Measurements from ENCODE around the gene SEMA5A. TPM values are rescaled to one million over a fixed set of nuclear protein-coding genes. Genes with fewer than 3 reads are reported as not detected.

SEMA5A gene
- total and polyA plus RNA-seq, 2 donors: 4.2 to 78.6 TPM

GRCh38 chr5:9494301-9494700 lies 51.6 kb downstream of the SEMA5A start:
- no peak for DNase-seq (ENCODE audit: extremely low spot score)
- H3K4me3 ChIP-seq (ENCODE audit: low read depth, low read length): no peak overlapping the region
- WGBS: 94% methylated on average over 3 of the region's 3 CpGs
- no peaks in the 10 kb centered on the region for H3K36me3 ChIP-seq (ENCODE audit: insufficient read depth)
- no peaks in the 10 kb centered on the region for H3K4me1 ChIP-seq (ENCODE audit: insufficient read depth)
- H3K27ac ChIP-seq (ENCODE audit: low read depth): no peak overlapping the region

DNA sequence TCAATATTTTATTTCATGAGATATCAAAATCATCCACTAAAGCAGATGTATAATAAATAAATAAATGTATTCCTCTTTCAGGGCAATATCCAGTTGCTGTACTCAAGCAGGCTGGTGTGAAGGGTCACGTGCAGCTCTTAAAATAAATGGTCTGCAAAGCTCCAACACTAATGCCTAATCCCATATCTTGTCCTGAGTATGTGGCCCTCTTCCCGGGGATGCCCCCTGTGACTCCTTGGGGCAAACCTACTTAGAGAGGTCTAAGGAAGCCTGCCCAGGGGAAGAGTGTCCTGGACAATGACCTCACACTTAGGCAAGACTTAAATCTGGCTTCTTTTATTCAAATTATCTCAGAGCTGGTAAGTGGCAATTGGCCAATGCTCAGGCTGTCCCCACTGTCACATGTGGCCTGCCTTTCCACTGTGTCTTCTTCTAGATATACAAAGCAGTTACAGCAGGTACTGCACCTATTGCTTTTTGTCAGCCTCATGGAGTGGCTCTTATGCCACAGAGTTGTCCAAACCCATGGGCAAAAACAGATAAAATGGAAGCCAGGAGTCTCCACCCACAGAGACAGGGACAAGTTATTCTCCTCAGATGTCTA lies 55.3 kb downstream of the SEMA5A start:
- no peak overlapping the region for H3K4me3 ChIP-seq (ENCODE audit: low read depth, low read length)
- H3K4me1 ChIP-seq (ENCODE audit: insufficient read depth): no peaks in the 10 kb centered on the region
- WGBS: 88% methylated on average over 2 of the region's 2 CpGs
- no peak for DNase-seq (ENCODE audit: extremely low spot score)
- H3K27ac ChIP-seq (ENCODE audit: low read depth): no peak overlapping the region
- H3K36me3 ChIP-seq (ENCODE audit: insufficient read depth): no peaks in the 10 kb centered on the region

- no peak overlapping the region for H3K4me3 ChIP-seq (ENCODE audit: low read depth, low read length)
- no peaks in the 10 kb centered on the region for H3K4me1 ChIP-seq (ENCODE audit: insufficient read depth)
- no peaks in the 10 kb centered on the region for H3K36me3 ChIP-seq (ENCODE audit: insufficient read depth)
- H3K27ac ChIP-seq (ENCODE audit: low read depth): no peak overlapping the region
- 53% methylated on average over 3 of the region's 3 CpGs for WGBS
- no peak for DNase-seq (ENCODE audit: extremely low spot score)
These were observed 62.1 kb downstream of the SEMA5A start for GRCh38 chr5:9483779-9484178.

GRCh38 chr5:9483243-9483642 lies 62.6 kb downstream of the SEMA5A start:
- H3K36me3 ChIP-seq (ENCODE audit: insufficient read depth): no peaks in the 10 kb centered on the region
- no peak for DNase-seq (ENCODE audit: extremely low spot score)
- 55% methylated on average over 3 of the region's 3 CpGs for WGBS
- H3K27ac ChIP-seq (ENCODE audit: low read depth): no peak overlapping the region
- H3K4me1 ChIP-seq (ENCODE audit: insufficient read depth): no peaks in the 10 kb centered on the region
- H3K4me3 ChIP-seq (ENCODE audit: low read depth, low read length): no peak overlapping the region

DNA sequence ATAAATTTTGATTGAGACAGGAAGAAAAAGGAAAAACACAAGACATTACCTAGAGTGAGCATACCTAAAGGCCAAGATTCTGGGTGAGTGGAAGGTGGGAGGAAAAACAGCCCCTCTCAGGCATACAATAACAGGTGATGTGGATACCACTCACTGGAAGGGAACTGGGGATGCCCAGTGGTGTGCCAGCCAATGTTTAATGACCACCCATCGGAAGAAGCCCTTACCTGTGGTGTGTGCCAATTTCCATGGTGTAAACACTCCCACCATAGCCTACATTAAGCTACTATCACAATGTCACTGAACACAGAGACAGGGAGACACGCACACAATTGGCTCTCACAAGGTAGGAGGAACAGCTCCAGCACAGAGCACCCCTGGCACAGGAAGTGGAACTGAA lies 63.5 kb downstream of the SEMA5A start:
- DNase-seq (ENCODE audit: extremely low spot score): no peak
- WGBS: 95% methylated on average over 2 of the region's 2 CpGs
- H3K27ac ChIP-seq (ENCODE audit: low read depth): no peak overlapping the region

GRCh38 chr5:9480499-9480898 lies 65.4 kb downstream of the SEMA5A start:
- Histone ChIP-seq H3K27ac (ENCODE audit: low read depth) (no peak overlapping the region), H3K36me3 (ENCODE audit: insufficient read depth) (no peaks in the 10 kb centered on the region), H3K4me3 (ENCODE audit: low read depth, low read length) (no peak overlapping the region), H3K4me1 (ENCODE audit: insufficient read depth) (no peaks in the 10 kb centered on the region)
- 75% methylated on average over 3 of the region's 3 CpGs for WGBS
- DNase-seq (ENCODE audit: extremely low spot score): no peak

More for the DNA sequence above, 63.5 kb downstream of the SEMA5A start:
- no peaks in the 10 kb centered on the region for H3K4me1 ChIP-seq (ENCODE audit: insufficient read depth)
- no peak overlapping the region for H3K4me3 ChIP-seq (ENCODE audit: low read depth, low read length)
- no peaks in the 10 kb centered on the region for H3K36me3 ChIP-seq (ENCODE audit: insufficient read depth)

- no peaks in the 10 kb centered on the region for H3K36me3 ChIP-seq (ENCODE audit: insufficient read depth)
- no peak overlapping the region for H3K4me3 ChIP-seq (ENCODE audit: low read depth, low read length)
- H3K4me1 ChIP-seq (ENCODE audit: insufficient read depth): no peaks in the 10 kb centered on the region
- 81% methylated on average over 3 of the region's 3 CpGs for WGBS
- H3K27ac ChIP-seq (ENCODE audit: low read depth): no peak overlapping the region
- DNase-seq (ENCODE audit: extremely low spot score): no peak
These were observed 65.9 kb downstream of the SEMA5A start for GRCh38 chr5:9479990-9480389.

DNA sequence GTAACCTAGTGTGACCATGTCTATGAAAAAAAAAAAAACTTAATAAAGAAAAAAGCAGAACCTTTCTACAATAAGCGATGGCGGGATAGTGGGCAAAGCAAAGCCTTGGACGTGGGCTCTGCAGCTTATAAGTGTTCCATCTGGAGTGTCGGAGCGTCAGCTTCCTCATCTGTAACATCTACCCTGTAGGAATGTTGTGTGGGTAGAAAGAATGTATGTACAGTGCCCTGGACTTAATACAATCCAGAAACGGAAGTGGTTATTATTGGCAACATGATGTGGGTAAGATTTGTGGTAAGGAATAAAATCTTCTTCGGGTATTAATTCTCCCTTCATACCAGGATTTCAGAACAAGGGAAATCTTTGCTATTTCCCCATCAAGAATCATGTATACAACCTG lies 66.5 kb downstream of the SEMA5A start:
- H3K4me3 ChIP-seq (ENCODE audit: low read depth, low read length): no peak overlapping the region
- H3K36me3 ChIP-seq (ENCODE audit: insufficient read depth): no peaks in the 10 kb centered on the region
- no peak for DNase-seq (ENCODE audit: extremely low spot score)
- 91% methylated on average over 7 of the region's 7 CpGs for WGBS
- no peak overlapping the region for H3K27ac ChIP-seq (ENCODE audit: low read depth)
- no peaks in the 10 kb centered on the region for H3K4me1 ChIP-seq (ENCODE audit: insufficient read depth)

- Histone ChIP-seq H3K27ac (ENCODE audit: low read depth) (no peak overlapping the region), H3K4me3 (ENCODE audit: low read depth, low read length) (no peak overlapping the region), H3K4me1 (ENCODE audit: insufficient read depth) (no peaks in the 10 kb centered on the region), H3K36me3 (ENCODE audit: insufficient read depth) (no peaks in the 10 kb centered on the region)
- no peak for DNase-seq (ENCODE audit: extremely low spot score)
- WGBS: 87% methylated on average over 2 of the region's 2 CpGs
These were observed 68.3 kb downstream of the SEMA5A start for GRCh38 chr5:9477537-9477936.

- Histone ChIP-seq H3K4me3 (ENCODE audit: low read depth, low read length) (no peak overlapping the region), H3K27ac (ENCODE audit: low read depth) (no peak overlapping the region), H3K36me3 (ENCODE audit: insufficient read depth) (no peaks in the 10 kb centered on the region), H3K4me1 (ENCODE audit: insufficient read depth) (no peaks in the 10 kb centered on the region)
- DNase-seq (ENCODE audit: extremely low spot score): no peak
- WGBS: 84% methylated on average over 10 of the region's 10 CpGs
These were observed 71.5 kb downstream of the SEMA5A start for GRCh38 chr5:9474219-9475002.

- Histone ChIP-seq H3K4me1 (ENCODE audit: insufficient read depth) (no peaks in the 10 kb centered on the region), H3K4me3 (ENCODE audit: low read depth, low read length) (no peak overlapping the region), H3K36me3 (ENCODE audit: insufficient read depth) (no peaks in the 10 kb centered on the region), H3K27ac (ENCODE audit: low read depth) (no peak overlapping the region)
- 73% methylated on average over 2 of the region's 2 CpGs for WGBS
- no peak for DNase-seq (ENCODE audit: extremely low spot score)
These were observed 72.3 kb downstream of the SEMA5A start for GRCh38 chr5:9473624-9474023.

- H3K4me1 ChIP-seq (ENCODE audit: insufficient read depth): no peaks in the 10 kb centered on the region
- DNase-seq (ENCODE audit: extremely low spot score): no peak
- no peak overlapping the region for H3K4me3 ChIP-seq (ENCODE audit: low read depth, low read length)
- WGBS: 93% methylated on average over 1 of the region's 1 CpG
- no peak overlapping the region for H3K27ac ChIP-seq (ENCODE audit: low read depth)
- H3K36me3 ChIP-seq (ENCODE audit: insufficient read depth): no peaks in the 10 kb centered on the region
These were observed 75.5 kb downstream of the SEMA5A start for GRCh38 chr5:9470410-9470809.

DNA sequence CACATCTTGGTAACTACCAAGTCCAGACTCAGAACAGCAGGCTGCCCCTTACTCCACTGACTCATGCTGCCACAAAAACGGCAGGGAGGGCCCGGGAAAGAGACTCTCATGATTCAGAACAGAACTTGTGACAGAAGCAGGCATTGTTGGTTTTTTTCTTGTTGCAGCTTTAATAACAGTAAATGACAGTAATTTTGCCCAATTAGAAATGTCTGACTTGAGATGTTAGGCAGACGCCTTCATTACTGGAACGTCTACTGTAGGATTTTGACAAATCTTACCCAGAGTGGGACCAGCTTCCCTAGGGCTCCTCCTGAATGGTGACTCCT lies 77.9 kb downstream of the SEMA5A start:
- Histone ChIP-seq H3K4me1 (ENCODE audit: insufficient read depth) (no peaks in the 10 kb centered on the region), H3K27ac (ENCODE audit: low read depth) (peak overlapping the region; percentile 66), H3K4me3 (ENCODE audit: low read depth, low read length) (no peak overlapping the region), H3K36me3 (ENCODE audit: insufficient read depth) (no peaks in the 10 kb centered on the region)
- DNase-seq (ENCODE audit: extremely low spot score): peak; percentile 13
- WGBS: 30% methylated on average over 4 of the region's 4 CpGs

DNA sequence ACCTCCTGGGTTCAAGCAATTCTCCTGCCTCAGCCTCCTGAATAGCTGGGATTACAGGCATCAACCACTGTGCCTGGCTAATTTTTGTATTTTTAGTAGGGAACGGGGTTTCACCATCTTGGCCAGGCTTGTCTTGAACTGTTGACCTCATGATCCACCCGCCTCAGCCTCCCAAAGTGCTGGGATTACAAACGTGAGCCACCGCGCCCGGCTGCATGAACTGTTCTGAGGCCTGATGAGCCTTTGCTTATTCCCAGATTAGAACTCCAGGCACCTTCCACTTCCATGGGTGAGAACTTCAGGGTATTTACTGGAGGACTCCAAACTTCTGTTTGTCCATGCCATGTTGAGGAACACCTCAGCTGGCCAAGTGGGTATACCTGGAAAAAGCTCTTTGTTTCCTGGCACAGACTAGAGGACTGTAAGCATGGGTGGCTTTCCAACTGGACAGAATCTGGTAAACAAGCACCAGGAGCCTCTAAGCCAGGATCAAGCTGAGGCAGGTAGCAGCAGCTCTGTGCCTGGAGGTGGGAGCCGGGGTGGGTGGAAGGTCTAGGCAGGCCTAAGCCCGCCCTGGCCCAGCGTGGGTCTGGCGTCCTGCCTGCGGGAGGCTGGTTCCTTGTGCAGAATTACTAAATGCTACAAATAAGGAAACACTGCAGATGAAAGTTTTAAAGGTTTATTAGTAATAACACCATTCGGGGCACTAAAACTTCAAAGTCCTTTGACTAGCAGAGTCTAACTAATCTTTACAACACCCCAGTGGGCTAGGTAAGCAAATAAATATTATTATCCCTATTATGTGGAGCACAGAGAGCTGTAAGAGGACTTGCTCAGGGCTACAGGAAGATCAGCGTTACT lies 78.4 kb downstream of the SEMA5A start:
- WGBS: 46% methylated on average over 13 of the region's 13 CpGs
- no peak for DNase-seq (ENCODE audit: extremely low spot score)

More for the DNA sequence above, 78.4 kb downstream of the SEMA5A start:
- H3K4me1 ChIP-seq (ENCODE audit: insufficient read depth): no peaks in the 10 kb centered on the region
- peak overlapping the region; percentile 64 for H3K27ac ChIP-seq (ENCODE audit: low read depth)
- no peaks in the 10 kb centered on the region for H3K36me3 ChIP-seq (ENCODE audit: insufficient read depth)
- H3K4me3 ChIP-seq (ENCODE audit: low read depth, low read length): no peak overlapping the region
